Measurements from ENCODE around the gene PTPRG.

DNA sequence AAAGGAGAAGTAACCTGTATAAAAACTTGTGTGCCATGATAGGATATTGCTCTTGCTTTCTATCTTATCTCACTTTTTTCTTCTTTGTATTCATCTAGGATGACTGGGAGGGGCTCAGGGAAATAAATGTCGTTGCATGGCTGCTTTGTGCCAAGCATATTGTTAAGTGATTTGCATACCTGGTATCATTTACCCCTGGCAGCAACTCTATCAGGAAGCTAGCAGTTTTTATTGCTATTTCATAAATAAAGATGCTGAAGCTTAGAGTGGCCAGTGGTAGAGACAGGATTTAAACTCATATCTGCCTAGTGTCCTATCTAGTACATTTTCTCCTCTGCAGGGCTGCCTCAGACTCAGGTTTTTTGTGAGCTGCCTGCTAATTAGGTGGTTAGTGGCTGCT lies 253.3 kb downstream of the PTPRG start:
- TF ChIP-seq, protein P1, sequence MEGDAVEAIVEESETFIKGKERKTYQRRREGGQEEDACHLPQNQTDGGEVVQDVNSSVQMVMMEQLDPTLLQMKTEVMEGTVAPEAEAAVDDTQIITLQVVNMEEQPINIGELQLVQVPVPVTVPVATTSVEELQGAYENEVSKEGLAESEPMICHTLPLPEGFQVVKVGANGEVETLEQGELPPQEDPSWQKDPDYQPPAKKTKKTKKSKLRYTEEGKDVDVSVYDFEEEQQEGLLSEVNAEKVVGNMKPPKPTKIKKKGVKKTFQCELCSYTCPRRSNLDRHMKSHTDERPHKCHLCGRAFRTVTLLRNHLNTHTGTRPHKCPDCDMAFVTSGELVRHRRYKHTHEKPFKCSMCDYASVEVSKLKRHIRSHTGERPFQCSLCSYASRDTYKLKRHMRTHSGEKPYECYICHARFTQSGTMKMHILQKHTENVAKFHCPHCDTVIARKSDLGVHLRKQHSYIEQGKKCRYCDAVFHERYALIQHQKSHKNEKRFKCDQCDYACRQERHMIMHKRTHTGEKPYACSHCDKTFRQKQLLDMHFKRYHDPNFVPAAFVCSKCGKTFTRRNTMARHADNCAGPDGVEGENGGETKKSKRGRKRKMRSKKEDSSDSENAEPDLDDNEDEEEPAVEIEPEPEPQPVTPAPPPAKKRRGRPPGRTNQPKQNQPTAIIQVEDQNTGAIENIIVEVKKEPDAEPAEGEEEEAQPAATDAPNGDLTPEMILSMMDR (IDR thresholded peaks at IDR 0.05) = no peak
- no peak for TF ChIP-seq POLR2A (IDR thresholded peaks at IDR 0.05)

All from adrenal gland (tissue), 5 donors.